Measurements from ENCODE around the gene SEZ6L2.
A peak's percentile ranks its signal among the peaks of the same experiment; 100 is the strongest.

Gene SEZ6L2

DNA sequence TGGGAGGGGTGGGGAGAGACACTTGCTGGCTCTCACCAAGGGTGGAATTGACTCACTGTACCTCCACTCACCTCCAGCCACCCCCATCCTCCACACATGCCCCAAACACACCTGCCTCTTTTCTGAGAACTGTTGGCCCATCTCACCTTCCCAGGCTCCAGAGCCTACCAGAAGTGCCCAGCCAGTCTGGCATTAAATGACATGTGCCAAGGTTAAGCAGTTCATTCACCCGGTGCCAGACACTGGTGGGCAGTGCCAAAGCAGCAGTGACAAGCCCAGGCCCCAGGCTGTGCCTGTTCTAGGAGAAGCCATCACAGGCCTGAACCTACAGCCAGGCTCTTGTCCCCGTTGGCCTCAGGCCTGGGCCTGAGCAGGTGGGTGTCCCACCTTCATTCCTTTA lies 67.9 kb downstream of the SEZ6L2 start:
- Histone ChIP-seq H3K9me3 (ENCODE audit: insufficient read depth, low read length) (no peaks in the 10 kb centered on the region), H3K4me3 (ENCODE audit: insufficient read length, low read depth) (no peak overlapping the region), H3K27me3 (ENCODE audit: insufficient read depth, insufficient read length) (no peaks in the 10 kb centered on the region), H3K9ac (ENCODE audit: insufficient read length, low read depth) (no peak overlapping the region), H3K36me3 (ENCODE audit: insufficient read depth, insufficient read length, low read length) (peaks cover 13% of the 10 kb centered on the region), H3K4me1 (ENCODE audit: insufficient read depth, insufficient read length) (peaks cover 6% of the 10 kb centered on the region)
- no peak for TF ChIP-seq SUZ12 (IDR thresholded peaks at IDR 0.05; ENCODE audit: extremely low read depth, insufficient read depth, insufficient read length)
- TF ChIP-seq ZNF274 (IDR thresholded peaks at IDR 0.05; ENCODE audit: low read depth, low read length), result no peak
- no peak for TF ChIP-seq YY1 (IDR thresholded peaks at IDR 0.05; ENCODE audit: insufficient read depth, insufficient read length)
- no peak for DNase-seq (ENCODE audit: low read depth, low spot score)

DNA sequence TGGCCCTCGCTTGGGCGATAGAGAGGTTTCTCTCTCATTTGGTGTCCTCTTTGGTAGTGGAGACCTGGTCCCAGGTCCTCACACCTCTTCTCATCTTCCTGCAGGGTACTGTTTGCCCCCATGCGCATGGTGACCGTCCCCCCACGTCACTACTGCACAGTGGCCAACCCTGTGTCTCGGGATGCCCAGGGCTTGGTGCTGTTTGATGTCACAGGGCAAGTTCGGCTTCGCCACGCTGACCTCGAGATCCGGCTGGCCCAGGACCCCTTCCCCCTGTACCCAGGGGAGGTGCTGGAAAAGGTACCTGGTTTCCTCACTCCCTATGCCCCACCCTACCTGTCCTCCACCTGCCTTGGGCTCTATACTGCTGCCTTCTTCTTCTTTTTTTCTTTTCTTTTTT lies 68.6 kb downstream of the SEZ6L2 start:
- no peaks in the 10 kb centered on the region for H3K9me3 ChIP-seq (ENCODE audit: insufficient read depth, low read length)
- DNase-seq (ENCODE audit: low read depth, low spot score), result no peak
- no peak overlapping the region for H3K9ac ChIP-seq (ENCODE audit: insufficient read length, low read depth)
- H3K4me1 ChIP-seq (ENCODE audit: insufficient read depth, insufficient read length), result peaks cover 10% of the 10 kb centered on the region
- peaks cover 13% of the 10 kb centered on the region for H3K36me3 ChIP-seq (ENCODE audit: insufficient read depth, insufficient read length, low read length)
- H3K4me3 ChIP-seq (ENCODE audit: insufficient read length, low read depth), result no peak overlapping the region
- no peaks in the 10 kb centered on the region for H3K27me3 ChIP-seq (ENCODE audit: insufficient read depth, insufficient read length)
- no peak for TF ChIP-seq SUZ12 (IDR thresholded peaks at IDR 0.05; ENCODE audit: extremely low read depth, insufficient read depth, insufficient read length)

- Histone ChIP-seq H3K36me3 (ENCODE audit: insufficient read depth, insufficient read length, low read length) (peaks cover 2% of the 10 kb centered on the region), H3K9ac (ENCODE audit: insufficient read length, low read depth) (no peak overlapping the region), H3K4me1 (ENCODE audit: insufficient read depth, insufficient read length) (peaks cover 21% of the 10 kb centered on the region), H3K4me3 (ENCODE audit: insufficient read length, low read depth) (no peak overlapping the region), H3K9me3 (ENCODE audit: insufficient read depth, low read length) (no peaks in the 10 kb centered on the region), H3K27me3 (ENCODE audit: insufficient read depth, insufficient read length) (no peaks in the 10 kb centered on the region)
- DNase-seq (ENCODE audit: low read depth, low spot score), result no peak
- TF ChIP-seq ZNF274 (IDR thresholded peaks at IDR 0.05; ENCODE audit: low read depth, low read length) (no peak), SUZ12 (IDR thresholded peaks at IDR 0.05; ENCODE audit: extremely low read depth, insufficient read depth, insufficient read length) (no peak), YY1 (IDR thresholded peaks at IDR 0.05; ENCODE audit: insufficient read depth, insufficient read length) (no peak)
Observed at GRCh38 chr16:29826342-29826695, 73.0 kb downstream of the SEZ6L2 start.

GRCh38 chr16:29825145-29826044 lies 74.0 kb downstream of the SEZ6L2 start:
- Histone ChIP-seq H3K9me3 (ENCODE audit: insufficient read depth, low read length) (no peaks in the 10 kb centered on the region), H3K4me3 (ENCODE audit: insufficient read length, low read depth) (no peak overlapping the region), H3K36me3 (ENCODE audit: insufficient read depth, insufficient read length, low read length) (peaks cover 10% of the 10 kb centered on the region), H3K27me3 (ENCODE audit: insufficient read depth, insufficient read length) (no peaks in the 10 kb centered on the region), H3K9ac (ENCODE audit: insufficient read length, low read depth) (peak overlapping the region; percentile 51), H3K4me1 (ENCODE audit: insufficient read depth, insufficient read length) (peaks cover 28% of the 10 kb centered on the region)
- no peak for TF ChIP-seq YY1 (IDR thresholded peaks at IDR 0.05; ENCODE audit: insufficient read depth, insufficient read length)
- TF ChIP-seq SUZ12 (IDR thresholded peaks at IDR 0.05; ENCODE audit: extremely low read depth, insufficient read depth, insufficient read length), result no peak
- no peak for TF ChIP-seq ZNF274 (IDR thresholded peaks at IDR 0.05; ENCODE audit: low read depth, low read length)
- DNase-seq (ENCODE audit: low read depth, low spot score), result no peak

- peaks cover 29% of the 10 kb centered on the region for H3K4me1 ChIP-seq (ENCODE audit: insufficient read depth, insufficient read length)
- H3K4me3 ChIP-seq (ENCODE audit: insufficient read length, low read depth), result no peak overlapping the region
- no peaks in the 10 kb centered on the region for H3K27me3 ChIP-seq (ENCODE audit: insufficient read depth, insufficient read length)
- no peaks in the 10 kb centered on the region for H3K9me3 ChIP-seq (ENCODE audit: insufficient read depth, low read length)
- DNase-seq (ENCODE audit: low read depth, low spot score), result no peak
- H3K36me3 ChIP-seq (ENCODE audit: insufficient read depth, insufficient read length, low read length), result peaks cover 18% of the 10 kb centered on the region
- no peak overlapping the region for H3K9ac ChIP-seq (ENCODE audit: insufficient read length, low read depth)
- no peak for TF ChIP-seq YY1 (IDR thresholded peaks at IDR 0.05; ENCODE audit: insufficient read depth, insufficient read length)
- no peak for TF ChIP-seq ZNF274 (IDR thresholded peaks at IDR 0.05; ENCODE audit: low read depth, low read length)
- no peak for TF ChIP-seq SUZ12 (IDR thresholded peaks at IDR 0.05; ENCODE audit: extremely low read depth, insufficient read depth, insufficient read length)
Observed at GRCh38 chr16:29824589-29825144, 74.7 kb downstream of the SEZ6L2 start.

DNA sequence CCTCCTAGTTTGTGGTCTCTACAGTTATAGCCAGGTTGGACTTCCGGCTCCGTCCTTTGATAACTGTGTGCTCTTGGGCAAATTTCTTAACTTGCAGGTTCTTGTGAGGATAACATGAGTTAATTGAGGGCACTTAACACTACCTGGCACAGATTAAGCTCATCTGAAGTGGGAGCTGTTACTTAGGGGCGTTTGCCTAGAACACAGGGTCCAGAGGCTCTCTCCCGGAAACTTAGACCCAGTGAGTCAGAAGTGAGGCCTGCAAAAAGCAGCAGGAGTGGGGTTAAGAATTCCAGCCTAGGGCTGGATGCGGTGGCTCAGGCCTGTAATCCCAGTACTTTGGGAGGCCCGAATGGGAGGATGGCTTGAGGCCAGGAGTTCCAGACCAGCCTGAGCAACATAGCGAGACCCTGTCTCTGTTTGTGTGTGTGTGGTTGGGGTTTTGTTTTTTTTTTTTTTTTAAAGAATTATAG lies 77.7 kb downstream of the SEZ6L2 start:
- no peak for DNase-seq (ENCODE audit: low read depth, low spot score)
- Histone ChIP-seq H3K4me1 (ENCODE audit: insufficient read depth, insufficient read length) (peaks cover 30% of the 10 kb centered on the region), H3K27me3 (ENCODE audit: insufficient read depth, insufficient read length) (no peaks in the 10 kb centered on the region), H3K9me3 (ENCODE audit: insufficient read depth, low read length) (no peaks in the 10 kb centered on the region), H3K36me3 (ENCODE audit: insufficient read depth, insufficient read length, low read length) (peaks cover 38% of the 10 kb centered on the region), H3K9ac (ENCODE audit: insufficient read length, low read depth) (peak overlapping the region; percentile 42), H3K4me3 (ENCODE audit: insufficient read length, low read depth) (no peak overlapping the region)
- TF ChIP-seq SUZ12 (IDR thresholded peaks at IDR 0.05; ENCODE audit: extremely low read depth, insufficient read depth, insufficient read length) (no peak), ZNF274 (IDR thresholded peaks at IDR 0.05; ENCODE audit: low read depth, low read length) (no peak), YY1 (IDR thresholded peaks at IDR 0.05; ENCODE audit: insufficient read depth, insufficient read length) (no peak)

Data from NT2/D1 (cell line).